HL-60 (cell line): ENCODE results near the gene GTF2E1.
"Not testable (repeated sequence)": the region's sequence is repeated elsewhere in the genome, so short reads cannot be mapped to it uniquely, and the experiment has no call there.

Source experiments
- CTCF ChIP-seq: IDR thresholded peaks from one replicate; pipeline ENCODE4 v1.5.1; 2011; ENCODE audit warnings: low read length, control low read depth, inconsistent platforms; ENCODE audit not compliant: insufficient read depth
- GABPA ChIP-seq: IDR thresholded peaks from 2 replicates; pipeline ENCODE4 v1.6.1; 2012; ENCODE audit warnings: low read depth
- POLR2AphosphoS5 ChIP-seq: IDR thresholded peaks from 2 replicates; pipeline ENCODE4 v1.6.1; 2012; ENCODE audit warnings: low read depth
- SPI1 ChIP-seq: IDR thresholded peaks from 2 replicates; pipeline ENCODE4 v1.6.1; 2012; ENCODE audit warnings: low read depth, mild to moderate bottlenecking, borderline replicate concordance
- TF ChIP-seq, protein P1 (sequence below): IDR thresholded peaks from 2 replicates; pipeline ENCODE4 v1.6.1; 2012; ENCODE audit warnings: low read depth; ENCODE audit not compliant: insufficient replicate concordance

- TF ChIP-seq, protein P1, sequence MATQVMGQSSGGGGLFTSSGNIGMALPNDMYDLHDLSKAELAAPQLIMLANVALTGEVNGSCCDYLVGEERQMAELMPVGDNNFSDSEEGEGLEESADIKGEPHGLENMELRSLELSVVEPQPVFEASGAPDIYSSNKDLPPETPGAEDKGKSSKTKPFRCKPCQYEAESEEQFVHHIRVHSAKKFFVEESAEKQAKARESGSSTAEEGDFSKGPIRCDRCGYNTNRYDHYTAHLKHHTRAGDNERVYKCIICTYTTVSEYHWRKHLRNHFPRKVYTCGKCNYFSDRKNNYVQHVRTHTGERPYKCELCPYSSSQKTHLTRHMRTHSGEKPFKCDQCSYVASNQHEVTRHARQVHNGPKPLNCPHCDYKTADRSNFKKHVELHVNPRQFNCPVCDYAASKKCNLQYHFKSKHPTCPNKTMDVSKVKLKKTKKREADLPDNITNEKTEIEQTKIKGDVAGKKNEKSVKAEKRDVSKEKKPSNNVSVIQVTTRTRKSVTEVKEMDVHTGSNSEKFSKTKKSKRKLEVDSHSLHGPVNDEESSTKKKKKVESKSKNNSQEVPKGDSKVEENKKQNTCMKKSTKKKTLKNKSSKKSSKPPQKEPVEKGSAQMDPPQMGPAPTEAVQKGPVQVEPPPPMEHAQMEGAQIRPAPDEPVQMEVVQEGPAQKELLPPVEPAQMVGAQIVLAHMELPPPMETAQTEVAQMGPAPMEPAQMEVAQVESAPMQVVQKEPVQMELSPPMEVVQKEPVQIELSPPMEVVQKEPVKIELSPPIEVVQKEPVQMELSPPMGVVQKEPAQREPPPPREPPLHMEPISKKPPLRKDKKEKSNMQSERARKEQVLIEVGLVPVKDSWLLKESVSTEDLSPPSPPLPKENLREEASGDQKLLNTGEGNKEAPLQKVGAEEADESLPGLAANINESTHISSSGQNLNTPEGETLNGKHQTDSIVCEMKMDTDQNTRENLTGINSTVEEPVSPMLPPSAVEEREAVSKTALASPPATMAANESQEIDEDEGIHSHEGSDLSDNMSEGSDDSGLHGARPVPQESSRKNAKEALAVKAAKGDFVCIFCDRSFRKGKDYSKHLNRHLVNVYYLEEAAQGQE = not testable (repeated sequence)
- TF ChIP-seq CTCF, POLR2AphosphoS5, SPI1, GABPA: not testable (repeated sequence)
Observed at GRCh38 chr3:120758551-120758950, 16.0 kb downstream of the GTF2E1 start.
